HEK293 (cell line): Measurements from ENCODE around the gene GPS1.

ENCODE experiments used
- CTCF ChIA-PET: fragments of 350-600 bp; formaldehyde crosslinking; extraction: SDS; loops from one replicate; lab custom pipeline; 2021; ENCODE audit warnings: antibody characterized with exemption; lab: Yijun Ruan, JAX
- POLR2A ChIA-PET: fragments of 300-600 bp; formaldehyde crosslinking; extraction: SDS; loops from one replicate; lab custom pipeline; 2020; ENCODE audit warnings: antibody characterized with exemption, inconsistent platforms; lab: Yijun Ruan, JAX
- H3K27ac ChIP-seq: fragments of 200-500 bp; sonication (Bioruptor generic); 2 replicates; pipeline ENCODE4 v1.5.1; 2014; ENCODE audit warnings: low read depth, low read length, control low read depth, inconsistent platforms; ENCODE audit errors: extremely low read depth
- H3K36me3 ChIP-seq, 2 experiments: fragments of 200-500 bp in 1 of 2; sonication (Bioruptor generic) in 1 of 2; 1 replicate in 1 of 2; 2 replicates in 1 of 2; pipeline ENCODE4 v1.5.1; 2014 to 2017; ENCODE audit warnings: inconsistent platforms in 2 of 2, low read length in 2 of 2; ENCODE audit not compliant: control insufficient read depth in 2 of 2, insufficient read depth in 1 of 2
- H3K4me1 ChIP-seq: fragments of 200-500 bp; sonication (Bioruptor generic); 2 replicates; pipeline ENCODE4 v1.5.1; 2014; ENCODE audit warnings: mild to moderate bottlenecking, low read length, inconsistent platforms; ENCODE audit not compliant: control insufficient read depth, insufficient read depth
- H3K4me3 ChIP-seq: 2 replicates; pipeline ENCODE4 v1.5.1; 2011; ENCODE audit warnings: low read depth, mild to moderate bottlenecking, control low read depth, low read length, moderate library complexity
- H3K9me3 ChIP-seq: fragments of 200-500 bp; sonication (Bioruptor generic); 2 replicates; pipeline ENCODE4 v1.5.1; 2014; ENCODE audit warnings: low read depth, low read length, inconsistent platforms; ENCODE audit not compliant: control insufficient read depth, insufficient read depth
- GLIS1 ChIP-seq: fragments of 450-650 bp; formaldehyde crosslinking; IDR thresholded peaks from 2 replicates; pipeline ENCODE4 v1.5.1; 2016; ENCODE audit warnings: missing biosample characterization, missing genetic modification characterization
- GLIS2 ChIP-seq: fragments of 450-650 bp; formaldehyde crosslinking; IDR thresholded peaks from 2 replicates; pipeline ENCODE4 v1.5.1; 2016; ENCODE audit warnings: missing biosample characterization, missing genetic modification characterization
- HIC1 ChIP-seq: fragments of 450-650 bp; formaldehyde crosslinking; IDR thresholded peaks from 2 replicates; pipeline ENCODE4 v1.5.1; 2016; ENCODE audit warnings: missing biosample characterization, missing genetic modification characterization
- KLF17 ChIP-seq: fragments of 450-650 bp; formaldehyde crosslinking; IDR thresholded peaks from 2 replicates; pipeline ENCODE4 v1.5.1; 2016; ENCODE audit warnings: missing biosample characterization, missing genetic modification characterization
- PATZ1 ChIP-seq: fragments of 450-650 bp; formaldehyde crosslinking; IDR thresholded peaks from 2 replicates; pipeline ENCODE4 v1.5.1; 2016; ENCODE audit warnings: missing biosample characterization, missing genetic modification characterization
- PRDM4 ChIP-seq: fragments of 450-650 bp; formaldehyde crosslinking; IDR thresholded peaks from 2 replicates; pipeline ENCODE4 v1.5.1; 2017; ENCODE audit warnings: missing biosample characterization, missing genetic modification characterization
- ZBTB1 ChIP-seq: fragments of 450-650 bp; formaldehyde crosslinking; IDR thresholded peaks from 2 replicates; pipeline ENCODE4 v1.5.1; 2016; ENCODE audit warnings: missing biosample characterization, missing genetic modification characterization
- ZIC2 ChIP-seq: fragments of 450-650 bp; formaldehyde crosslinking; IDR thresholded peaks from 2 replicates; pipeline ENCODE4 v1.5.1; 2016; ENCODE audit warnings: missing biosample characterization, missing genetic modification characterization
- ZNF169 ChIP-seq: fragments of 450-650 bp; formaldehyde crosslinking; IDR thresholded peaks from 2 replicates; pipeline ENCODE4 v1.5.1; 2016; ENCODE audit warnings: missing biosample characterization, missing genetic modification characterization
- ZNF24 ChIP-seq: fragments of 450-650 bp; formaldehyde crosslinking; IDR thresholded peaks from 2 replicates; pipeline ENCODE4 v1.5.1; 2016; ENCODE audit warnings: missing biosample characterization, missing genetic modification characterization
- ZNF311 ChIP-seq: fragments of 450-650 bp; formaldehyde crosslinking; IDR thresholded peaks from 2 replicates; pipeline ENCODE4 v1.5.1; 2017; ENCODE audit warnings: missing biosample characterization, missing genetic modification characterization, borderline replicate concordance
- ZNF510 ChIP-seq: fragments of 450-650 bp; formaldehyde crosslinking; IDR thresholded peaks from 2 replicates; pipeline ENCODE4 v1.5.1; 2018; ENCODE audit warnings: mild to moderate bottlenecking, missing genetic modification characterization, missing biosample characterization; ENCODE audit not compliant: insufficient replicate concordance
- ZNF549 ChIP-seq: fragments of 450-650 bp; IDR thresholded peaks from 2 replicates; pipeline ENCODE4 v1.5.1; 2018; ENCODE audit warnings: missing biosample characterization, missing genetic modification characterization, mild to moderate bottlenecking, inconsistent platforms, moderate library complexity
- ZNF837 ChIP-seq: fragments of 450-650 bp; formaldehyde crosslinking; IDR thresholded peaks from 2 replicates; pipeline ENCODE4 v1.5.1; 2016; ENCODE audit warnings: missing biosample characterization, missing genetic modification characterization
- ZSCAN16 ChIP-seq: fragments of 450-650 bp; formaldehyde crosslinking; IDR thresholded peaks from 2 replicates; pipeline ENCODE4 v1.5.1; 2016; ENCODE audit warnings: missing biosample characterization, missing genetic modification characterization
- ZXDB ChIP-seq: fragments of 450-650 bp; formaldehyde crosslinking; IDR thresholded peaks from 2 replicates; pipeline ENCODE4 v1.5.1; 2016; ENCODE audit warnings: missing biosample characterization, missing genetic modification characterization
- TF ChIP-seq, protein P1 (sequence below): fragments of 450-650 bp; formaldehyde crosslinking; IDR thresholded peaks from 2 replicates; pipeline ENCODE4 v1.5.1; 2016; ENCODE audit warnings: missing biosample characterization, missing genetic modification characterization
- TF ChIP-seq, protein P2 (sequence below): fragments of 450-650 bp; formaldehyde crosslinking; IDR thresholded peaks from 2 replicates; pipeline ENCODE4 v1.5.1; 2016; ENCODE audit warnings: missing biosample characterization, missing genetic modification characterization
- TF ChIP-seq, protein P3 (sequence below): fragments of 450-650 bp; formaldehyde crosslinking; IDR thresholded peaks from 2 replicates; pipeline ENCODE4 v1.5.1; 2016; ENCODE audit warnings: missing biosample characterization, missing genetic modification characterization, borderline replicate concordance

GPS1 gene

DNA sequence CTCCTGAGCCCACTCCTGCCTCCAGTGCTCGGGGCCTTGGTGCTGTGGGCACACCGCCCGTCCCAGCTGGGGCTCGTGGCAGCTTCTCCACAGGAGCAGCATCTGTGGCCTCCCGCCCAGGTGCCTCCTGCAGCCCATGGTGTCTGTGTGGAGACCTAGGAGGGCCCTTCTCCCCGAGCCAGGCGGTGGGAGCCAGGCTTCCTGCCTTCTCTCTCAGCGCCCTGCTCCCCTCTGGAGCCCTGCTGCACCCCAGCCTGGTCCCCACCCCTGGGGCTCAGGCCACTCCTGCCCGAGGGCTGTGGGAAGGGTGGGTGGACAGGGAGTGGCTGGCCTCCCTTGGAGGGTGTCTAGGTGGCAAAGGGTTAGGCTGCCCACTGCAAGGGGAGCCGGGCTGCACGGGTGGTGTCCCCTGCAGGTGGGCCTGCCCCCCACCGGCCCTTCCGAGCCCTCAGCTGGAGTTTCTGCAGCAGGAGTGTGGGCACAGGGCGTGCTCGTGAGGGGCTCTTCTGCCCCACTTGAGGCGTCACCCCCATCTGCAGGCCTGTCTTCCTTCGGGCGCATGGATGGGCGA is 40.0 kb upstream of the GPS1 start:
- ChIA-PET CTCF (interaction anchor here (0.6 to 4.7 kb wide), 2 partner anchors 9 to 87 kb away, joined by 3 to 30 read pairs; no protein-coding TSS in a partner anchor), POLR2A (no interaction called here)
- H3K4me3 ChIP-seq, result no peak overlapping the region
- H3K27ac ChIP-seq, result no peak overlapping the region
- H3K36me3 ChIP-seq, result peaks cover 0 to 5% of the 10 kb centered on the region in 2 experiments; a peak in 1 of 3 replicates
- TF ChIP-seq ZXDB (tag by site-specific recombination) (no peak), GLIS2 (tag by site-specific recombination) (peak; percentile 52), HIC1 (tag by site-specific recombination) (no peak), ZNF311 (tag by site-specific recombination) (no peak), KLF17 (tag by site-specific recombination) (no peak), ZNF510 (tag by site-specific recombination) (no peak), PRDM4 (tag by site-specific recombination) (no peak), ZNF169 (no peak), ZSCAN16 (no peak), ZBTB1 (tag by site-specific recombination) (no peak), ZNF549 (tag by site-specific recombination) (no peak), ZIC2 (tag by site-specific recombination) (peak; percentile 90), PATZ1 (tag by site-specific recombination) (no peak), ZNF837 (no peak), ZNF24 (tag by site-specific recombination) (no peak), GLIS1 (tag by site-specific recombination) (peak; percentile 74)
- TF ChIP-seq, protein P1, sequence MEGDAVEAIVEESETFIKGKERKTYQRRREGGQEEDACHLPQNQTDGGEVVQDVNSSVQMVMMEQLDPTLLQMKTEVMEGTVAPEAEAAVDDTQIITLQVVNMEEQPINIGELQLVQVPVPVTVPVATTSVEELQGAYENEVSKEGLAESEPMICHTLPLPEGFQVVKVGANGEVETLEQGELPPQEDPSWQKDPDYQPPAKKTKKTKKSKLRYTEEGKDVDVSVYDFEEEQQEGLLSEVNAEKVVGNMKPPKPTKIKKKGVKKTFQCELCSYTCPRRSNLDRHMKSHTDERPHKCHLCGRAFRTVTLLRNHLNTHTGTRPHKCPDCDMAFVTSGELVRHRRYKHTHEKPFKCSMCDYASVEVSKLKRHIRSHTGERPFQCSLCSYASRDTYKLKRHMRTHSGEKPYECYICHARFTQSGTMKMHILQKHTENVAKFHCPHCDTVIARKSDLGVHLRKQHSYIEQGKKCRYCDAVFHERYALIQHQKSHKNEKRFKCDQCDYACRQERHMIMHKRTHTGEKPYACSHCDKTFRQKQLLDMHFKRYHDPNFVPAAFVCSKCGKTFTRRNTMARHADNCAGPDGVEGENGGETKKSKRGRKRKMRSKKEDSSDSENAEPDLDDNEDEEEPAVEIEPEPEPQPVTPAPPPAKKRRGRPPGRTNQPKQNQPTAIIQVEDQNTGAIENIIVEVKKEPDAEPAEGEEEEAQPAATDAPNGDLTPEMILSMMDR (tag by site-specific recombination), result no peak
- TF ChIP-seq, protein P2, sequence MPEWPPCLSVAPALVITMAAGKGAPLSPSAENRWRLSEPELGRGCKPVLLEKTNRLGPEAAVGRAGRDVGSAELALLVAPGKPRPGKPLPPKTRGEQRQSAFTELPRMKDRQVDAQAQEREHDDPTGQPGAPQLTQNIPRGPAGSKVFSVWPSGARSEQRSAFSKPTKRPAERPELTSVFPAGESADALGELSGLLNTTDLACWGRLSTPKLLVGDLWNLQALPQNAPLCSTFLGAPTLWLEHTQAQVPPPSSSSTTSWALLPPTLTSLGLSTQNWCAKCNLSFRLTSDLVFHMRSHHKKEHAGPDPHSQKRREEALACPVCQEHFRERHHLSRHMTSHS, result no peak
- TF ChIP-seq, protein P3, sequence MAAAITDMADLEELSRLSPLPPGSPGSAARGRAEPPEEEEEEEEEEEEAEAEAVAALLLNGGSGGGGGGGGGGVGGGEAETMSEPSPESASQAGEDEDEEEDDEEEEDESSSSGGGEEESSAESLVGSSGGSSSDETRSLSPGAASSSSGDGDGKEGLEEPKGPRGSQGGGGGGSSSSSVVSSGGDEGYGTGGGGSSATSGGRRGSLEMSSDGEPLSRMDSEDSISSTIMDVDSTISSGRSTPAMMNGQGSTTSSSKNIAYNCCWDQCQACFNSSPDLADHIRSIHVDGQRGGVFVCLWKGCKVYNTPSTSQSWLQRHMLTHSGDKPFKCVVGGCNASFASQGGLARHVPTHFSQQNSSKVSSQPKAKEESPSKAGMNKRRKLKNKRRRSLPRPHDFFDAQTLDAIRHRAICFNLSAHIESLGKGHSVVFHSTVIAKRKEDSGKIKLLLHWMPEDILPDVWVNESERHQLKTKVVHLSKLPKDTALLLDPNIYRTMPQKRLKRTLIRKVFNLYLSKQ (tag by site-specific recombination), result no peak
- H3K4me1 ChIP-seq, result no peaks in the 10 kb centered on the region
- H3K9me3 ChIP-seq, result no peaks in the 10 kb centered on the region
